ENCODE data around the gene SCTR. TPM values are rescaled to one million over a fixed set of nuclear protein-coding genes. Genes with fewer than 3 reads are reported as not detected.
A peak's percentile ranks its signal among the peaks of the same experiment; 100 is the strongest.

Gene SCTR
- total and polyA plus RNA-seq, 11 donors: 0.28 to 2.2 (median 0.44) TPM; not detected in 2

DNA sequence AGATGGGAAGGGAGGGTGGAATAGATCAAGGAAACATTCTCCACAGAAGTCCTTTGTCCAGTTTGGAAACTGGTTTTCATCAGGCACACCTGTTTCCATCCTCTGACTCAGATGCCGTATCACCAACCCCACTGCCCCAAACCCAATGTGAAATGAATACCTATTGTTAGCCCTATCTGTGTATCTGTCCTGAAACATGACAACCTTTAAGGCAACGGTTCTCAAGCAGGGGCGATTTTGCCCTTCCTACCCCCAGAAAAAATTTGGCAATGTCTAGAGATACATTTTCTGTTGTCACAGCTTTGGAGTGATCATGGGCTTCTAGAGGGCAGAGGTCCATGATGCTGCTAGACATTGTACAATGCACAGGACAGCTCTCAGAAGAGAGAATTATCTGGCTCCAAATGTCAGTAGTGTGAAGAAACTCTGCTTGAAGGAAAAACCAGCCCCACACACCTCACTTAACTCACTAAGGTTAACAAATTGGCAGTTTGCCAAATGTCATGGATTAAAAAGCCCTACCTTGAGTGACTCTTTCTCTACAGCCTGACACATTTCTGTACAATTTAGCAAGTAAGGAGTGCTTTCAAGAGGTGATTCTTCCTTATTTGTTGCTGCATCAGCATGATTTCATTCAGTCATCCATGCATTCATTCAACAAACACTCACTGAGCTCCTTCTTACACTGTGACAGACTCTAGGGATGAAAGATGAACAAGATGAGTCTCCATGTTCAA, 3.4 kb downstream of the SCTR start:
- intact Hi-C loops (cut with DNase I): loop anchor here in 1 of 10 donors (10.0 kb wide), 1 partner anchor 124 kb away; no protein-coding TSS in a partner anchor
- no peaks in the 10 kb centered on the region for H3K36me3 ChIP-seq
- H3K4me1 ChIP-seq: peaks cover 0 to 16% (median 0%) of the 10 kb centered on the region in 12 donors
- H3K9me3 ChIP-seq: no peaks in the 10 kb centered on the region
- no peak for DNase-seq
- H3K27ac ChIP-seq: no peak overlapping the region
- 76 to 92% (median 81%) methylated on average over 3 of the region's 3 CpGs for WGBS, 4 donors
- no peak overlapping the region for H3K4me3 ChIP-seq
- peaks cover 5 to 39% (median 19%) of the 10 kb centered on the region in 9 donors for H3K27me3 ChIP-seq
- TF ChIP-seq, protein P1, sequence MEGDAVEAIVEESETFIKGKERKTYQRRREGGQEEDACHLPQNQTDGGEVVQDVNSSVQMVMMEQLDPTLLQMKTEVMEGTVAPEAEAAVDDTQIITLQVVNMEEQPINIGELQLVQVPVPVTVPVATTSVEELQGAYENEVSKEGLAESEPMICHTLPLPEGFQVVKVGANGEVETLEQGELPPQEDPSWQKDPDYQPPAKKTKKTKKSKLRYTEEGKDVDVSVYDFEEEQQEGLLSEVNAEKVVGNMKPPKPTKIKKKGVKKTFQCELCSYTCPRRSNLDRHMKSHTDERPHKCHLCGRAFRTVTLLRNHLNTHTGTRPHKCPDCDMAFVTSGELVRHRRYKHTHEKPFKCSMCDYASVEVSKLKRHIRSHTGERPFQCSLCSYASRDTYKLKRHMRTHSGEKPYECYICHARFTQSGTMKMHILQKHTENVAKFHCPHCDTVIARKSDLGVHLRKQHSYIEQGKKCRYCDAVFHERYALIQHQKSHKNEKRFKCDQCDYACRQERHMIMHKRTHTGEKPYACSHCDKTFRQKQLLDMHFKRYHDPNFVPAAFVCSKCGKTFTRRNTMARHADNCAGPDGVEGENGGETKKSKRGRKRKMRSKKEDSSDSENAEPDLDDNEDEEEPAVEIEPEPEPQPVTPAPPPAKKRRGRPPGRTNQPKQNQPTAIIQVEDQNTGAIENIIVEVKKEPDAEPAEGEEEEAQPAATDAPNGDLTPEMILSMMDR (IDR thresholded peaks at IDR 0.05): no peak
- no peak for TF ChIP-seq POLR2A (IDR thresholded peaks at IDR 0.05)
- ATAC-seq: no peak

DNA sequence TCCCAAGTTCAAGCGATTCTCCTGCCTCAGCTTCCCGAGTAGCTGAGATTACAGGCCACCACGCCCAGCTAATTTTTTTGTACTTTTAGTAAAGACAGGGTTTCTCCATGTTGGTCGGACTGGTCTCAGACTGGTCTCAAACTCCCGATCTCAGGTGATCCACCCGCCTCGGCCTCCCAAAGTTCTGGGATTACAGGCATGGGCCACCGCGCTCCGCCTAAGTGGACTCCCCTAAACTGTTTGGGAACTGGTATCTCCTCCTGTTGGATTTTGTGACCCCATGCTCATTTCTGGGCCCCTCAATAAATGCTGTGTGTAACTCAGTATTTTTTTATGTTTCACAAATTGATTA, 5.2 kb downstream of the SCTR start:
- Histone ChIP-seq H3K9me3 (no peaks in the 10 kb centered on the region), H3K36me3 (no peaks in the 10 kb centered on the region), H3K27me3 (peaks cover 2 to 21% (median 14%) of the 10 kb centered on the region in 9 donors), H3K4me1 (peaks cover 0 to 11% (median 0%) of the 10 kb centered on the region in 12 donors), H3K4me3 (no peak overlapping the region), H3K27ac (no peak overlapping the region)
- TF ChIP-seq, protein P1 (IDR thresholded peaks at IDR 0.05): no peak
- no peak for TF ChIP-seq POLR2A (IDR thresholded peaks at IDR 0.05)
- intact Hi-C loops (cut with DNase I): loop anchor here in 5 of 10 donors (2.0 to 10.0 kb wide), 4 partner anchors 136 to 143 kb away; no protein-coding TSS in a partner anchor
- DNase-seq (no peak), ATAC-seq (no peak)
- 93 to 94% (median 93%) methylated on average over 10 of the region's 10 CpGs for WGBS, 4 donors

DNA sequence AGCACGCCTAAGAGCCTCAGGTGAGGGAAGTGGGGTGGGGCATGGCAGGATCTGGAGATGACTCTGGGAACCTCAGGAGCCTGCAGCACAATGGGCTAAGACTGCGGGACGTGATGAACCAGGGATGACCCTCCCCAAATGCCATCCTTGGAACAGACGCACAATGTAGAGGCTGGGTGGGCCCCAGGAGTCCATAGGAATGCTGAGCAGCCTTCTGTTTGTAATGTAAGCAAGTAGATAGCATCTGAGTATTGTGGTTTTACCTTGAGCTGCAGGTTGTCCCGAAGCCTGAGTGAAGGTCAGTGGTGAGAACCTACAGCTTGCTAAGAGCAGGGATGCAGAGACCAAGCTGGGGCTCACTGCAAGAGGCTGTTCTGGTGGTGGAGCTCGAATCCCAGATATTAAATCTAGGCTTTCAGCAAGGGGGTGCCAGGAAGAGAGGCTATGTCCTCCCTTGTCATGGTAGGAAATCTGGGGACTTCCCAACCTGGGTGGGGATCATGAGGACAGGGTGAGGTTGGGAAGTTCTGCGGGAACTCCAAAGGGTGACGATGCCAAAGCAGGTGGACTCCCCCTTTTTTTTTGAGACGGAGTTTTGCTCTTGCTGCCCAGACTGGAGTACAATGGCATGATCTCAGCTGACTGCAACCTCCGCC, 5.8 kb downstream of the SCTR start:
- Histone ChIP-seq H3K9me3 (no peaks in the 10 kb centered on the region), H3K36me3 (no peaks in the 10 kb centered on the region), H3K4me3 (no peak overlapping the region), H3K4me1 (peaks cover 0 to 6% (median 0%) of the 10 kb centered on the region in 12 donors), H3K27me3 (peaks cover 0 to 20% (median 10%) of the 10 kb centered on the region in 9 donors), H3K27ac (no peak overlapping the region)
- intact Hi-C loops (cut with DNase I): loop anchor here in 5 of 10 donors (2.0 to 10.0 kb wide), 4 partner anchors 136 to 144 kb away; no protein-coding TSS in a partner anchor
- ATAC-seq (no peak), DNase-seq (no peak)
- WGBS, 4 donors: 85 to 91% (median 86%) methylated on average over 10 of the region's 10 CpGs
- TF ChIP-seq, protein P1 (IDR thresholded peaks at IDR 0.05): no peak

DNA sequence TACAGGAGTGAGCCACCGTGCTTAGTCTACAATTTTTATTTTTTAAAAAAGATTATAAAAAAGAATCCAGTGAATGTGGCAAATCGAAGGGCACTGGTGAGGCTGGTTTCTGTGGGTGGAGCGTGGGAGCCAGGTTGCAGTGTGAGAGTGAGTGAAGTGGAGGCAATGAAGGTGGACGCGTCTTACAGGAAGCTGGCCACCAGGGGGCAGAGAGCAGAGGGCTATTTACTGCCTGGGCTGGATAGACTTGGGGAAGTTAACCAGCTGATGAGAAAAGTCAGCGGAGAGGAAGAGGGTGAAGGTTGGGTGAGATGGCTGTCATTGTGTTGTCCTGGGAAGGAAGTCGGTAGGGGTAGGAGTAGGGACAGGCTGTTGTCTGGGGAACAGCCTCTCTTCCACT, 6.8 kb downstream of the SCTR start:
- 32 to 42% (median 40%) methylated on average over 7 of the region's 7 CpGs for WGBS, 4 donors
- ATAC-seq: peak in 3 of 4 donors; percentile 72 to 82 (median 79)
- TF ChIP-seq, protein P1 (IDR thresholded peaks at IDR 0.05): peak; percentile 35 to 63 (median 54)
- TF ChIP-seq POLR2A (IDR thresholded peaks at IDR 0.05): no peak
- peak; percentile 34 to 71 (median 51) for DNase-seq
- H3K4me3 ChIP-seq: no peak overlapping the region
- intact Hi-C loops (cut with DNase I): loop anchor here in 5 of 10 donors (2.0 to 10.0 kb wide), 4 partner anchors 137 to 145 kb away; no protein-coding TSS in a partner anchor
- no peaks in the 10 kb centered on the region for H3K36me3 ChIP-seq
- H3K27ac ChIP-seq: no peak overlapping the region
- H3K9me3 ChIP-seq: no peaks in the 10 kb centered on the region
- no peaks in the 10 kb centered on the region for H3K4me1 ChIP-seq
- H3K27me3 ChIP-seq: peaks cover 0 to 12% (median 3%) of the 10 kb centered on the region in 9 donors

Measured in heart left ventricle (tissue), 16 donors.